Caco-2 (cell line): ENCODE data around the gene SPINT2. TPM values are rescaled to one million over a fixed set of nuclear protein-coding genes. Genes with fewer than 3 reads are reported as not detected.

Experiments used
- BruUV-seq: library from RNA; stranded (reverse); fragments of 400-500 nt; replicated peaks from 2 replicates; lab custom pipeline; 2021; lab: Mats Ljungman, UMichigan
- CTCF ChIA-PET: fragments of 300-600 bp; sonication (Branson Sonifier 250); formaldehyde crosslinking; loops from one replicate; lab custom pipeline; 2022; ENCODE audit warnings: antibody characterized with exemption; lab: Charles Lee
- POLR2A ChIA-PET: fragments of 300-600 bp; sonication (Branson Sonifier 250); formaldehyde crosslinking; loops from one replicate; lab custom pipeline; 2022; ENCODE audit warnings: antibody characterized with exemption; lab: Charles Lee
- DNase-seq, 2 experiments: peaks; one replicate each; pipeline versions ENCODE4 v3.0.0 to v3.0.0-alpha.2; 2020 to 2022
- H3K27me3 ChIP-seq: replicated peaks from 2 replicates; pipeline ENCODE4 v1.6.0; 2011; ENCODE audit warnings: low read length; ENCODE audit not compliant: control insufficient read depth, insufficient read depth
- H3K36me3 ChIP-seq: 2 replicates; pipeline ENCODE4 v1.5.1; 2011; ENCODE audit warnings: low read length; ENCODE audit not compliant: control insufficient read depth, insufficient read depth
- H3K4me1 ChIP-seq: fragments of 250-450 bp; sonication (Bioruptor Pico); 2 replicates; pipeline ENCODE4 v1.5.1; 2020; ENCODE audit warnings: mild to moderate bottlenecking
- H3K4me3 ChIP-seq: 2 replicates; pipeline ENCODE4 v1.5.1; 2011; ENCODE audit warnings: low read depth, mild to moderate bottlenecking, control low read depth, low read length
- H3K9me3 ChIP-seq: fragments of 250-450 bp; sonication (Bioruptor Pico); 2 replicates; pipeline ENCODE4 v1.5.1; 2020; ENCODE audit warnings: mild to moderate bottlenecking, moderate library complexity
- H3K27ac Mint-ChIP-seq: one replicate; pipeline ENCODE4 v1.8.0; 2022; ENCODE audit warnings: mixed read lengths; ENCODE audit not compliant: unreplicated experiment
- H3K27me3 Mint-ChIP-seq: one replicate; pipeline ENCODE4 v1.8.0; 2022; ENCODE audit warnings: mixed read lengths; ENCODE audit not compliant: insufficient read depth, unreplicated experiment
- H3K36me3 Mint-ChIP-seq: one replicate; pipeline ENCODE4 v1.8.0; 2022; ENCODE audit warnings: mild to moderate bottlenecking, mixed read lengths; ENCODE audit not compliant: insufficient read depth, unreplicated experiment
- H3K4me1 Mint-ChIP-seq: one replicate; pipeline ENCODE4 v1.8.0; 2022; ENCODE audit warnings: low read depth, mixed read lengths; ENCODE audit not compliant: unreplicated experiment
- H3K4me3 Mint-ChIP-seq: one replicate; pipeline ENCODE4 v1.8.0; 2022; ENCODE audit warnings: mild to moderate bottlenecking, moderate library complexity, mixed read lengths; ENCODE audit not compliant: unreplicated experiment
- H3K9me3 Mint-ChIP-seq: one replicate; pipeline ENCODE4 v1.8.0; 2022; ENCODE audit warnings: mixed read lengths; ENCODE audit not compliant: unreplicated experiment
- intact Hi-C: fragments of 100-400 bp; cut with micrococcal nuclease; formaldehyde crosslinking; loops from one replicate; pipeline ENCODE4 v1.10.0; 2022; ENCODE audit not compliant: unreplicated experiment
- total RNA-seq: library from RNA; stranded (reverse); gene quantifications from 2 replicates; pipeline ENCODE4 v1.2.3, GENCODE V29; 2022
- TF ChIP-seq, protein P1 (sequence below), 2 experiments: fragments of 200-600 bp in 1 of 2; IDR thresholded peaks; 1 replicate in 1 of 2; 2 replicates in 1 of 2; pipeline versions ENCODE4 v1.5.1 to v1.8.0; 2011 to 2022; ENCODE audit warnings: antibody characterized with exemption in 1 of 2, control low read depth in 1 of 2, inconsistent platforms in 1 of 2, low read depth in 1 of 2, low read length in 1 of 2, mild to moderate bottlenecking in 1 of 2, moderate library complexity in 1 of 2; ENCODE audit not compliant: insufficient read depth in 1 of 2, severe bottlenecking in 1 of 2, unreplicated experiment in 1 of 2

SPINT2 gene
- total RNA-seq, 1 experiment from 2014 or later = 748 TPM

GRCh38 chr19:38310986-38311385 is 46.6 kb downstream of the SPINT2 start:
- Mint-ChIP-seq H3K4me3 (no peak overlapping the region), H3K4me1 (peaks cover 6% of the 10 kb centered on the region), H3K27me3 (no peaks in the 10 kb centered on the region), H3K27ac (no peak overlapping the region), H3K36me3 (peaks cover 21% of the 10 kb centered on the region), H3K9me3 (no peaks in the 10 kb centered on the region)
- no peaks in the 10 kb centered on the region for H3K36me3 ChIP-seq
- no peak for DNase-seq
- no TSS peak for BruUV-seq
- intact Hi-C loops = no loop called here
- H3K4me1 ChIP-seq = no peaks in the 10 kb centered on the region; the same call in 1 of the 2 replicates
- H3K27me3 ChIP-seq = no peaks in the 10 kb centered on the region
- no peak overlapping the region for H3K4me3 ChIP-seq
- no peaks in the 10 kb centered on the region for H3K9me3 ChIP-seq
- POLR2A ChIA-PET = interaction anchor here (0.7 kb wide), 2 partner anchors 43 to 79 kb away, joined by 4 to 6 read pairs; no protein-coding TSS in a partner anchor
- CTCF ChIA-PET = no interaction called here
- TF ChIP-seq, protein P1, sequence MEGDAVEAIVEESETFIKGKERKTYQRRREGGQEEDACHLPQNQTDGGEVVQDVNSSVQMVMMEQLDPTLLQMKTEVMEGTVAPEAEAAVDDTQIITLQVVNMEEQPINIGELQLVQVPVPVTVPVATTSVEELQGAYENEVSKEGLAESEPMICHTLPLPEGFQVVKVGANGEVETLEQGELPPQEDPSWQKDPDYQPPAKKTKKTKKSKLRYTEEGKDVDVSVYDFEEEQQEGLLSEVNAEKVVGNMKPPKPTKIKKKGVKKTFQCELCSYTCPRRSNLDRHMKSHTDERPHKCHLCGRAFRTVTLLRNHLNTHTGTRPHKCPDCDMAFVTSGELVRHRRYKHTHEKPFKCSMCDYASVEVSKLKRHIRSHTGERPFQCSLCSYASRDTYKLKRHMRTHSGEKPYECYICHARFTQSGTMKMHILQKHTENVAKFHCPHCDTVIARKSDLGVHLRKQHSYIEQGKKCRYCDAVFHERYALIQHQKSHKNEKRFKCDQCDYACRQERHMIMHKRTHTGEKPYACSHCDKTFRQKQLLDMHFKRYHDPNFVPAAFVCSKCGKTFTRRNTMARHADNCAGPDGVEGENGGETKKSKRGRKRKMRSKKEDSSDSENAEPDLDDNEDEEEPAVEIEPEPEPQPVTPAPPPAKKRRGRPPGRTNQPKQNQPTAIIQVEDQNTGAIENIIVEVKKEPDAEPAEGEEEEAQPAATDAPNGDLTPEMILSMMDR (IDR thresholded peaks at IDR 0.05; ENCODE audit: insufficient read depth in 1 of 2, low read depth in 1 of 2, low read length in 1 of 2, severe bottlenecking in 1 of 2, unreplicated experiment in 1 of 2) = no peak

GRCh38 chr19:38315657-38316476 is 51.5 kb downstream of the SPINT2 start, which contains the start of gene YIF1B:
Gene YIF1B, minus strand, starts transcription at chr19:38315947. Its CDS starts 30 bp downstream, at chr19:38315917.
- BruUV-seq = no TSS peak
- ChIA-PET POLR2A (no interaction called here), CTCF (interaction anchor here (0.7 kb wide), 1 partner anchor 32 kb away, joined by 5 read pairs; no protein-coding TSS in a partner anchor)
- Mint-ChIP-seq H3K9me3 (no peaks in the 10 kb centered on the region), H3K4me1 (peaks cover 11% of the 10 kb centered on the region), H3K27ac (peak within 1 kb of the TSS; percentile 91), H3K4me3 (peak within 1 kb of the TSS; percentile 96), H3K27me3 (no peaks in the 10 kb centered on the region), H3K36me3 (peaks cover 14% of the 10 kb centered on the region)
- Histone ChIP-seq H3K27me3 (no peaks in the 10 kb centered on the region), H3K4me3 (peak within 1 kb of the TSS; percentile 61), H3K36me3 (no peaks in the 10 kb centered on the region), H3K4me1 (peaks cover 4% of the 10 kb centered on the region; the same call in 1 of the 2 replicates), H3K9me3 (no peaks in the 10 kb centered on the region)
- TF ChIP-seq, protein P1 (IDR thresholded peaks at IDR 0.05; ENCODE audit: insufficient read depth in 1 of 2, low read depth in 1 of 2, low read length in 1 of 2, severe bottlenecking in 1 of 2, unreplicated experiment in 1 of 2) = no peak
- intact Hi-C loops = loop anchor here (1.0 kb wide), 3 partner anchors 19 to 52 kb away; partner anchors contain the start of genes CATSPERG and SPINT2
- peak; percentile 98 to 99 for DNase-seq

DNA sequence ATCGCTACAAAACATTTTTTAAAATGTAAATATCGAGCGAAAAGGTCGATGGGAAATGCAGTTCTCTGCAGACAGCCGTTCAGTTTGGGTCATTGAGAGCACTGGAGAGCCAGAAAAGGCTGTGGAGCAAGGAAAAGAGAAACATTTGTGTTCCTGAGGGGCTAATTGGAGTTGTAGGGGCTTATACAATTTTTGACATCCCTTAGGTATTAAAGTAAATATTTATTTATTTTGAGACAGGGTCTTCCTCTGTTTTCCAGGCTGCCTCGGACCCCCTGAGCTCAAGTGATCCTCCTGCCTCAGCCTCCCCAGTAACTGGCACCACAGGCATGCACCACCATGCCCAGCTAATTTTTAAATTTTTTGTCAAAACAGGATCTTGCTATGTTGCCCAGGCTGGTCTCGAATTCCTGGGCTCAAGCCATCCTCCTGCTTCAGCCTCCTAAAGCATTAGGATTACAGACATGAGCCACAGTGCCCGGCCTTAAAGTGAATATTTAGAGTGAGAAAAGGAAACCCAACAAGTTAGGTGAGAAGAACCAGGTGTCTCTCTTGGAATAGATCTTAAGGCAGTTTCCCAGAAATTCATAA is 52.2 kb downstream of the SPINT2 start:
- BruUV-seq = TSS peak; percentile 42
- H3K36me3 Mint-ChIP-seq = peaks cover 14% of the 10 kb centered on the region
- ChIA-PET CTCF (no interaction called here), POLR2A (no interaction called here)
- Histone ChIP-seq H3K4me1 (peaks cover 4% of the 10 kb centered on the region; the same call in 1 of the 2 replicates), H3K9me3 (no peaks in the 10 kb centered on the region), H3K27me3 (no peaks in the 10 kb centered on the region), H3K36me3 (no peaks in the 10 kb centered on the region), H3K4me3 (peak overlapping the region; percentile 36)
- H3K27ac Mint-ChIP-seq = peak overlapping the region; percentile 91
- peak overlapping the region; percentile 96 for H3K4me3 Mint-ChIP-seq
- TF ChIP-seq, protein P1 (IDR thresholded peaks at IDR 0.05; ENCODE audit: insufficient read depth in 1 of 2, low read depth in 1 of 2, low read length in 1 of 2, severe bottlenecking in 1 of 2, unreplicated experiment in 1 of 2) = no peak
- intact Hi-C loops = loop anchor here (1.0 kb wide), 3 partner anchors 19 to 52 kb away; partner anchors contain the start of genes CATSPERG and SPINT2
- no peak for DNase-seq
- no peaks in the 10 kb centered on the region for H3K9me3 Mint-ChIP-seq
- H3K4me1 Mint-ChIP-seq = peaks cover 11% of the 10 kb centered on the region
- H3K27me3 Mint-ChIP-seq = no peaks in the 10 kb centered on the region
